H9 (cell line): Measurements from ENCODE around the gene SC5D. TPM values are rescaled to one million over a fixed set of nuclear protein-coding genes. Genes with fewer than 3 reads are reported as not detected.

Experiments
- DNase-seq: peaks from one replicate; pipeline ENCODE4 v3.0.0-alpha.2; 2017
- H2AFZ ChIP-seq: one replicate; pipeline ENCODE4 v1.6.1; 2013; ENCODE audit warnings: mild to moderate bottlenecking, low read length, control low read depth, moderate library complexity
- H2AK5ac ChIP-seq: 2 replicates; pipeline ENCODE4 v1.6.1; 2013; ENCODE audit warnings: low read length, control low read depth, mixed read lengths; ENCODE audit not compliant: insufficient read length
- H2BK120ac ChIP-seq: one replicate; pipeline ENCODE4 v1.6.1; 2013; ENCODE audit warnings: low read depth, mild to moderate bottlenecking, low read length, control low read depth, inconsistent platforms; ENCODE audit not compliant: poor library complexity, severe bottlenecking
- H2BK12ac ChIP-seq: 2 replicates; pipeline ENCODE4 v1.6.1; 2013; ENCODE audit warnings: low read length, control low read depth, mixed read lengths, low read depth; ENCODE audit not compliant: insufficient read length
- H2BK15ac ChIP-seq: 2 replicates; pipeline ENCODE4 v1.6.1; 2013; ENCODE audit warnings: low read depth, low read length, control low read depth
- H2BK20ac ChIP-seq: one replicate; pipeline ENCODE4 v1.6.1; 2013; ENCODE audit warnings: low read depth, mild to moderate bottlenecking, low read length, control low read depth, inconsistent platforms; ENCODE audit not compliant: poor library complexity, severe bottlenecking
- H2BK5ac ChIP-seq: 2 replicates; pipeline ENCODE4 v1.6.1; 2013; ENCODE audit warnings: low read length, control low read depth, mixed read lengths; ENCODE audit not compliant: insufficient read length
- H3K14ac ChIP-seq: 2 replicates; pipeline ENCODE4 v1.6.1; 2013; ENCODE audit warnings: low read length, control low read depth; ENCODE audit not compliant: insufficient read depth
- H3K18ac ChIP-seq: 2 replicates; pipeline ENCODE4 v1.6.1; 2013; ENCODE audit warnings: low read depth, mild to moderate bottlenecking, mixed read lengths, low read length, control low read depth; ENCODE audit not compliant: insufficient read length
- H3K23ac ChIP-seq: 2 replicates; pipeline ENCODE4 v1.6.1; 2013; ENCODE audit warnings: low read length, control low read depth, mixed read lengths, low read depth; ENCODE audit not compliant: insufficient read length
- H3K23me2 ChIP-seq: 2 replicates; pipeline ENCODE4 v1.6.1; 2013; ENCODE audit warnings: low read depth, mild to moderate bottlenecking, mixed read lengths, low read length, control low read depth; ENCODE audit not compliant: insufficient read length, poor library complexity, severe bottlenecking
- H3K27ac ChIP-seq: 2 replicates; pipeline ENCODE4 v1.5.1; 2013; ENCODE audit warnings: low read length, control low read depth, mixed read lengths, low read depth; ENCODE audit not compliant: insufficient read length
- H3K27me3 ChIP-seq: 2 replicates; pipeline ENCODE4 v1.6.1; 2013; ENCODE audit warnings: low read length, control low read depth, inconsistent platforms; ENCODE audit not compliant: insufficient read depth
- H3K4ac ChIP-seq: 2 replicates; pipeline ENCODE4 v1.6.1; 2013; ENCODE audit warnings: low read depth, mild to moderate bottlenecking, control low read depth, inconsistent platforms, low read length, moderate library complexity
- H3K4me1 ChIP-seq: 2 replicates; pipeline ENCODE4 v1.6.1; 2013; ENCODE audit warnings: low read length, control low read depth, inconsistent platforms; ENCODE audit not compliant: insufficient read depth
- H3K4me2 ChIP-seq: 2 replicates; pipeline ENCODE4 v1.6.1; 2013; ENCODE audit warnings: low read length, control low read depth, mixed read lengths; ENCODE audit not compliant: insufficient read length, insufficient read depth
- H3K56ac ChIP-seq: 2 replicates; pipeline ENCODE4 v1.6.1; 2013; ENCODE audit warnings: low read depth, mild to moderate bottlenecking, mixed read lengths, low read length, control low read depth; ENCODE audit not compliant: insufficient read length
- H3K79me1 ChIP-seq: 2 replicates; pipeline ENCODE4 v1.6.1; 2013; ENCODE audit warnings: low read depth, mild to moderate bottlenecking, moderate library complexity, low read length, control low read depth, inconsistent platforms; ENCODE audit not compliant: insufficient read depth, poor library complexity, severe bottlenecking
- H3K79me2 ChIP-seq: 2 replicates; pipeline ENCODE4 v1.6.1; 2013; ENCODE audit warnings: low read length, control low read depth, inconsistent platforms; ENCODE audit not compliant: insufficient read depth
- H3K9ac ChIP-seq: 2 replicates; pipeline ENCODE4 v1.6.1; 2013; ENCODE audit warnings: low read length, control low read depth, mixed read lengths; ENCODE audit not compliant: insufficient read length; ENCODE audit errors: extremely low read depth
- H3K9me3 ChIP-seq: one replicate; pipeline ENCODE4 v1.6.1; 2013; ENCODE audit warnings: low read depth, low read length, inconsistent platforms; ENCODE audit not compliant: control insufficient read depth
- H3T11ph ChIP-seq: one replicate; pipeline ENCODE4 v1.6.1; 2013; ENCODE audit warnings: mild to moderate bottlenecking, low read length, control low read depth, inconsistent platforms
- H4K20me1 ChIP-seq: one replicate; pipeline ENCODE4 v1.6.1; 2013; ENCODE audit not compliant: control insufficient read depth, insufficient read length, insufficient read depth
- H4K5ac ChIP-seq: 2 replicates; pipeline ENCODE4 v1.6.1; 2013; ENCODE audit warnings: low read depth, mild to moderate bottlenecking, mixed read lengths, low read length, control low read depth; ENCODE audit not compliant: insufficient read length
- H4K8ac ChIP-seq: replicated peaks from 2 replicates; pipeline ENCODE4 v1.6.1; 2013; ENCODE audit warnings: low read length, control low read depth, mixed read lengths, low read depth; ENCODE audit not compliant: insufficient read length
- H4K91ac ChIP-seq: 2 replicates; pipeline ENCODE4 v1.6.1; 2013; ENCODE audit warnings: low read depth, mild to moderate bottlenecking, moderate library complexity, mixed read lengths, low read length, control low read depth; ENCODE audit not compliant: insufficient read length
- H3K27ac Mint-ChIP-seq, 3 experiments: 2 replicates in 2 of 3; 3 replicates in 1 of 3; pipeline ENCODE4 v1.8.0; 2020 to 2021; ENCODE audit warnings: mixed read lengths in 3 of 3, mild to moderate bottlenecking in 1 of 3, moderate library complexity in 1 of 3
- H3K27me3 Mint-ChIP-seq: 2 replicates; pipeline ENCODE4 v1.8.0; 2021; ENCODE audit warnings: low read depth, mild to moderate bottlenecking, moderate library complexity, mixed read lengths
- H3K36me3 Mint-ChIP-seq, 3 experiments: 2 replicates in 2 of 3; 3 replicates in 1 of 3; pipeline ENCODE4 v1.8.0; 2020 to 2021; ENCODE audit warnings: low read depth in 3 of 3, mixed read lengths in 3 of 3; ENCODE audit not compliant: insufficient read depth in 1 of 3
- H3K4me1 Mint-ChIP-seq, 2 experiments: 2 replicates each; pipeline ENCODE4 v1.8.0; 2020; ENCODE audit warnings: mixed read lengths in 2 of 2
- H3K4me3 Mint-ChIP-seq, 2 experiments: 2 replicates in 1 of 2; 3 replicates in 1 of 2; pipeline ENCODE4 v1.8.0; 2020 to 2021; ENCODE audit warnings: mild to moderate bottlenecking in 2 of 2, mixed read lengths in 2 of 2, moderate library complexity in 1 of 2
- H3K9me3 Mint-ChIP-seq, 2 experiments: 2 replicates in 1 of 2; 3 replicates in 1 of 2; pipeline ENCODE4 v1.8.0; 2020; ENCODE audit warnings: mild to moderate bottlenecking in 2 of 2, mixed read lengths in 2 of 2, moderate library complexity in 1 of 2
- WGBS: extraction: QIAGEN DNeasy Blood & Tissue Kit; methylation state at CpG from one replicate; pipeline ENCODE4 v1.1.7; 2013; ENCODE audit warnings: missing lambda C conversion rate, low lambda C conversion rate, mixed read lengths; ENCODE audit not compliant: insufficient read length; ENCODE audit errors: extremely low coverage; 5-methylcytosine and 5-hydroxymethylcytosine counted together
- total RNA-seq: library from RNA; stranded (reverse); gene quantifications from 2 replicates; pipeline ENCODE4 v1.2.1, GENCODE V29; 2021
- TF ChIP-seq, protein P1 (sequence below): fragments of 200-600 bp; sonication (generic); conservative IDR thresholded peaks from 3 replicates; pipeline ENCODE4 v1.8.0; 2021; ENCODE audit warnings: antibody characterized with exemption, mild to moderate bottlenecking

The SC5D gene
- total RNA-seq, 1 experiment from 2014 or later = 92.0 TPM

DNA sequence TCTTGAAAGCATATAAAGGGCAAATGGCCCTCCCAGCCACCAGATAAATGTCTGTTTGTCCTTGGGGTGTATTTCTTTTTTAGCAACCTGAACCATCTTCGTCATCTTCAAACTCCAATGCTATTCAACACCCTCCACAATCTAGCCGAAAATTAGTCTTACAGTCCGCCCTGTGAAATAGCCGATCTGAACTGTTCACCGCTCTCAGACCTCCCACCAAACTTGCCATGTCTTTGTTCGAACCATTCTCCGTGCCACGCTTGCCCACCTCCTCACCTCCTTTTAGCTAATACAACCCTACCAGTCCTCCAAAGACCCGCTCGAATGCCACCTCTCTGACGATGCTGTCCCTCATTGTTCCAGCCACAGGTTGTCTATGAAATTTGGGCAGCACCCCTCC is 46.0 kb downstream of the SC5D start:
- no peak overlapping the region for H3K9ac ChIP-seq
- no peaks in the 10 kb centered on the region for H3K9me3 ChIP-seq
- H3K23ac ChIP-seq = no peak overlapping the region
- Mint-ChIP-seq H3K36me3 (no peaks in the 10 kb centered on the region), H3K4me3 (no peak overlapping the region), H3K4me1 (peaks cover 0 to 4% of the 10 kb centered on the region in 2 experiments; a peak in 1 of 4 replicates), H3K27ac (no peak overlapping the region), H3K27me3 (no peaks in the 10 kb centered on the region; the same call in 1 of the 2 replicates), H3K9me3 (no peaks in the 10 kb centered on the region)
- no peaks in the 10 kb centered on the region; the same call in 1 of the 2 replicates for H3K4me1 ChIP-seq
- no peak overlapping the region for H3K4ac ChIP-seq
- no peak overlapping the region for H2BK5ac ChIP-seq
- no peak overlapping the region for H3K14ac ChIP-seq
- H2BK20ac ChIP-seq = no peak overlapping the region
- no peak overlapping the region for H2BK120ac ChIP-seq
- H2AK5ac ChIP-seq = no peak overlapping the region
- H3K27ac ChIP-seq = no peak overlapping the region
- no peaks in the 10 kb centered on the region for H3K27me3 ChIP-seq
- H3K23me2 ChIP-seq = no peaks in the 10 kb centered on the region
- no peak overlapping the region for H2BK15ac ChIP-seq
- no peak overlapping the region for H4K91ac ChIP-seq
- H2BK12ac ChIP-seq = no peak overlapping the region
- H3K79me1 ChIP-seq = no peaks in the 10 kb centered on the region
- no peaks in the 10 kb centered on the region for H4K20me1 ChIP-seq
- TF ChIP-seq, protein P1, sequence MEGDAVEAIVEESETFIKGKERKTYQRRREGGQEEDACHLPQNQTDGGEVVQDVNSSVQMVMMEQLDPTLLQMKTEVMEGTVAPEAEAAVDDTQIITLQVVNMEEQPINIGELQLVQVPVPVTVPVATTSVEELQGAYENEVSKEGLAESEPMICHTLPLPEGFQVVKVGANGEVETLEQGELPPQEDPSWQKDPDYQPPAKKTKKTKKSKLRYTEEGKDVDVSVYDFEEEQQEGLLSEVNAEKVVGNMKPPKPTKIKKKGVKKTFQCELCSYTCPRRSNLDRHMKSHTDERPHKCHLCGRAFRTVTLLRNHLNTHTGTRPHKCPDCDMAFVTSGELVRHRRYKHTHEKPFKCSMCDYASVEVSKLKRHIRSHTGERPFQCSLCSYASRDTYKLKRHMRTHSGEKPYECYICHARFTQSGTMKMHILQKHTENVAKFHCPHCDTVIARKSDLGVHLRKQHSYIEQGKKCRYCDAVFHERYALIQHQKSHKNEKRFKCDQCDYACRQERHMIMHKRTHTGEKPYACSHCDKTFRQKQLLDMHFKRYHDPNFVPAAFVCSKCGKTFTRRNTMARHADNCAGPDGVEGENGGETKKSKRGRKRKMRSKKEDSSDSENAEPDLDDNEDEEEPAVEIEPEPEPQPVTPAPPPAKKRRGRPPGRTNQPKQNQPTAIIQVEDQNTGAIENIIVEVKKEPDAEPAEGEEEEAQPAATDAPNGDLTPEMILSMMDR = no peak
- no peak overlapping the region for H4K5ac ChIP-seq
- H3K4me2 ChIP-seq = no peak overlapping the region
- WGBS = no CpG with 5 or more reads among the region's 11 CpGs
- no peak overlapping the region for H3K18ac ChIP-seq
- no peaks in the 10 kb centered on the region for H3K79me2 ChIP-seq
- no peak overlapping the region for H2AFZ ChIP-seq
- no peak overlapping the region for H4K8ac ChIP-seq
- H3T11ph ChIP-seq = no peak overlapping the region
- H3K56ac ChIP-seq = no peak overlapping the region
- no peak for DNase-seq
